Right lobe of liver (tissue), 4 donors: ENCODE measurements around the gene CARMIL1.

Source experiments
- CTCF ChIP-seq, 4 donors: fragments of 200-600 bp in 3 of 4; fragments of 450-650 bp in 1 of 4; IDR thresholded peaks; one replicate each; pipeline versions ENCODE4 v1.5.1 to v1.8.0; 2016 to 2022; ENCODE audit warnings: antibody characterized with exemption in 4 of 4, mild to moderate bottlenecking in 2 of 4
- POLR2A ChIP-seq: fragments of 450-650 bp; IDR thresholded peaks from one replicate; pipeline ENCODE4 v1.6.1; 2017; ENCODE audit warnings: antibody characterized with exemption, mild to moderate bottlenecking
- donor health status: DM: no; HTN: no; CAD: no.
- donor health status: DM: no; HTN: no; CAD: no.
- donor health status: DM: no; HTN: yes; CAD: no.

GRCh38 chr6:25388776-25389175, 109.6 kb downstream of the CARMIL1 start:
- no peak for TF ChIP-seq CTCF (IDR thresholded peaks at IDR 0.05)
- no peak for TF ChIP-seq POLR2A
